HEK293 (cell line): ENCODE measurements around the gene ODAPH.
A peak's percentile ranks its signal among the peaks of the same experiment; 100 is the strongest.

Source experiments
- CTCF ChIA-PET: fragments of 350-600 bp; formaldehyde crosslinking; extraction: SDS; loops from one replicate; lab custom pipeline; 2021; ENCODE audit warnings: antibody characterized with exemption; lab: Yijun Ruan, JAX
- POLR2A ChIA-PET: fragments of 300-600 bp; formaldehyde crosslinking; extraction: SDS; loops from one replicate; lab custom pipeline; 2020; ENCODE audit warnings: antibody characterized with exemption, inconsistent platforms; lab: Yijun Ruan, JAX
- H3K27ac ChIP-seq: fragments of 200-500 bp; sonication (Bioruptor generic); 2 replicates; pipeline ENCODE4 v1.5.1; 2014; ENCODE audit warnings: low read depth, low read length, control low read depth, inconsistent platforms; ENCODE audit errors: extremely low read depth
- H3K36me3 ChIP-seq, 2 experiments: fragments of 200-500 bp in 1 of 2; sonication (Bioruptor generic) in 1 of 2; 1 replicate in 1 of 2; 2 replicates in 1 of 2; pipeline ENCODE4 v1.5.1; 2014 to 2017; ENCODE audit warnings: inconsistent platforms in 2 of 2, low read length in 2 of 2; ENCODE audit not compliant: control insufficient read depth in 2 of 2, insufficient read depth in 1 of 2
- H3K4me1 ChIP-seq: fragments of 200-500 bp; sonication (Bioruptor generic); 2 replicates; pipeline ENCODE4 v1.5.1; 2014; ENCODE audit warnings: mild to moderate bottlenecking, low read length, inconsistent platforms; ENCODE audit not compliant: control insufficient read depth, insufficient read depth
- H3K4me3 ChIP-seq: 2 replicates; pipeline ENCODE4 v1.5.1; 2011; ENCODE audit warnings: low read depth, mild to moderate bottlenecking, control low read depth, low read length, moderate library complexity
- H3K9me3 ChIP-seq: fragments of 200-500 bp; sonication (Bioruptor generic); 2 replicates; pipeline ENCODE4 v1.5.1; 2014; ENCODE audit warnings: low read depth, low read length, inconsistent platforms; ENCODE audit not compliant: control insufficient read depth, insufficient read depth
- BCL6B ChIP-seq: fragments of 450-650 bp; formaldehyde crosslinking; IDR thresholded peaks from 2 replicates; pipeline ENCODE4 v1.5.1; 2017; ENCODE audit warnings: missing biosample characterization, missing genetic modification characterization
- CTCF ChIP-seq: fragments of 450-650 bp; formaldehyde crosslinking; IDR thresholded peaks from 2 replicates; pipeline ENCODE4 v1.5.1; 2016; ENCODE audit warnings: missing biosample characterization, missing genetic modification characterization
- KLF17 ChIP-seq: fragments of 450-650 bp; formaldehyde crosslinking; IDR thresholded peaks from 2 replicates; pipeline ENCODE4 v1.5.1; 2016; ENCODE audit warnings: missing biosample characterization, missing genetic modification characterization
- KLF7 ChIP-seq: fragments of 450-650 bp; formaldehyde crosslinking; IDR thresholded peaks from 2 replicates; pipeline ENCODE4 v1.5.1; 2016; ENCODE audit warnings: missing biosample characterization, missing genetic modification characterization, borderline replicate concordance
- OVOL3 ChIP-seq: fragments of 450-650 bp; formaldehyde crosslinking; IDR thresholded peaks from 2 replicates; pipeline ENCODE4 v1.5.1; 2016; ENCODE audit warnings: missing biosample characterization, missing genetic modification characterization
- PATZ1 ChIP-seq: fragments of 450-650 bp; formaldehyde crosslinking; IDR thresholded peaks from 2 replicates; pipeline ENCODE4 v1.5.1; 2016; ENCODE audit warnings: missing biosample characterization, missing genetic modification characterization
- RBAK ChIP-seq: fragments of 450-650 bp; formaldehyde crosslinking; IDR thresholded peaks from 2 replicates; pipeline ENCODE4 v1.5.1; 2016; ENCODE audit warnings: missing biosample characterization, missing genetic modification characterization
- SCRT1 ChIP-seq: fragments of 450-650 bp; formaldehyde crosslinking; IDR thresholded peaks from 2 replicates; pipeline ENCODE4 v1.5.1; 2016; ENCODE audit warnings: missing biosample characterization, missing genetic modification characterization, borderline replicate concordance
- SCRT2 ChIP-seq: fragments of 450-650 bp; formaldehyde crosslinking; IDR thresholded peaks from 2 replicates; pipeline ENCODE4 v1.5.1; 2016; ENCODE audit warnings: missing biosample characterization, missing genetic modification characterization
- TRIM28 ChIP-seq: IDR thresholded peaks from 2 replicates; pipeline ENCODE4 v1.6.1; 2011; ENCODE audit warnings: low read length, control low read depth, borderline replicate concordance
- ZBTB10 ChIP-seq: fragments of 450-650 bp; formaldehyde crosslinking; IDR thresholded peaks from 2 replicates; pipeline ENCODE4 v1.5.1; 2016; ENCODE audit warnings: missing biosample characterization, missing genetic modification characterization
- ZBTB44 ChIP-seq: fragments of 450-650 bp; IDR thresholded peaks from 2 replicates; pipeline ENCODE4 v1.5.1; 2018; ENCODE audit warnings: missing biosample characterization, mild to moderate bottlenecking, missing genetic modification characterization
- ZBTB7A ChIP-seq: fragments of 450-650 bp; formaldehyde crosslinking; IDR thresholded peaks from 2 replicates; pipeline ENCODE4 v1.5.1; 2016; ENCODE audit warnings: low read depth, missing biosample characterization, missing genetic modification characterization
- ZFHX2 ChIP-seq: fragments of 450-650 bp; formaldehyde crosslinking; conservative IDR thresholded peaks from 2 replicates; pipeline ENCODE4 v1.5.1; 2016; ENCODE audit warnings: missing biosample characterization, missing genetic modification characterization
- ZIC2 ChIP-seq: fragments of 450-650 bp; formaldehyde crosslinking; IDR thresholded peaks from 2 replicates; pipeline ENCODE4 v1.5.1; 2016; ENCODE audit warnings: missing biosample characterization, missing genetic modification characterization
- ZNF121 ChIP-seq: fragments of 450-650 bp; formaldehyde crosslinking; IDR thresholded peaks from 2 replicates; pipeline ENCODE4 v1.5.1; 2016; ENCODE audit warnings: missing biosample characterization, missing genetic modification characterization
- ZNF140 ChIP-seq: fragments of 450-650 bp; formaldehyde crosslinking; IDR thresholded peaks from 2 replicates; pipeline ENCODE4 v1.5.1; 2016; ENCODE audit warnings: missing biosample characterization, missing genetic modification characterization
- ZNF174 ChIP-seq: fragments of 450-650 bp; formaldehyde crosslinking; IDR thresholded peaks from 2 replicates; pipeline ENCODE4 v1.5.0; 2017; ENCODE audit warnings: missing biosample characterization, mild to moderate bottlenecking, missing genetic modification characterization
- ZNF221 ChIP-seq: fragments of 450-650 bp; formaldehyde crosslinking; IDR thresholded peaks from 2 replicates; pipeline ENCODE4 v1.5.1; 2017; ENCODE audit warnings: missing biosample characterization, missing genetic modification characterization, borderline replicate concordance
- ZNF341 ChIP-seq: fragments of 450-650 bp; formaldehyde crosslinking; IDR thresholded peaks from 2 replicates; pipeline ENCODE4; 2016; ENCODE audit warnings: low read depth, missing biosample characterization, missing genetic modification characterization
- ZNF623 ChIP-seq: fragments of 450-650 bp; formaldehyde crosslinking; IDR thresholded peaks from 2 replicates; pipeline ENCODE4 v1.5.1; 2016; ENCODE audit warnings: missing biosample characterization, missing genetic modification characterization
- ZNF677 ChIP-seq: fragments of 450-650 bp; IDR thresholded peaks from 2 replicates; pipeline ENCODE4 v1.5.0; 2018; ENCODE audit warnings: missing biosample characterization, mild to moderate bottlenecking, missing genetic modification characterization, moderate library complexity
- ZNF701 ChIP-seq: fragments of 450-650 bp; formaldehyde crosslinking; IDR thresholded peaks from 2 replicates; pipeline ENCODE4 v1.5.1; 2016; ENCODE audit warnings: missing biosample characterization, missing genetic modification characterization
- ZNF830 ChIP-seq: fragments of 450-650 bp; IDR thresholded peaks from 2 replicates; pipeline ENCODE4 v1.5.0; 2018; ENCODE audit warnings: missing biosample characterization, missing genetic modification characterization, low read depth, mild to moderate bottlenecking, moderate library complexity
- ZNF843 ChIP-seq: fragments of 450-650 bp; formaldehyde crosslinking; IDR thresholded peaks from 2 replicates; pipeline ENCODE4 v1.5.1; 2016; ENCODE audit warnings: missing biosample characterization, missing genetic modification characterization
- ZSCAN16 ChIP-seq: fragments of 450-650 bp; formaldehyde crosslinking; IDR thresholded peaks from 2 replicates; pipeline ENCODE4 v1.5.1; 2016; ENCODE audit warnings: missing biosample characterization, missing genetic modification characterization
- ZSCAN30 ChIP-seq: fragments of 450-650 bp; IDR thresholded peaks from 2 replicates; pipeline ENCODE4 v1.5.1; 2018; ENCODE audit warnings: missing biosample characterization, mild to moderate bottlenecking, missing genetic modification characterization, moderate library complexity

Gene ODAPH

GRCh38 chr4:75514131-75514948 is 41.5 kb upstream of the ODAPH start, which contains the start of the genes RCHY1 and THAP6:
Gene RCHY1 (minus strand): TSS chr4:75514403. CDS start chr4:75514286, 117 bp downstream.
Gene THAP6 (plus strand): TSS chr4:75514473. CDS start chr4:75515453, 980 bp downstream.
- H3K4me1 ChIP-seq = no peaks in the 10 kb centered on the region
- CTCF ChIA-PET = interaction anchor here (0.6 kb wide), 1 partner anchor 771 kb away, joined by 3 read pairs; no protein-coding TSS in a partner anchor
- no peaks in the 10 kb centered on the region for H3K9me3 ChIP-seq
- peaks cover 0 to 30% of the 10 kb centered on the region in 2 experiments; a peak in 2 of 3 replicates for H3K36me3 ChIP-seq
- H3K27ac ChIP-seq = peak within 1 kb of the TSS; percentile 75
- peak within 1 kb of the TSS; percentile 59 for H3K4me3 ChIP-seq
- POLR2A ChIA-PET = interaction anchor here (1.1 to 1.9 kb wide), 4 partner anchors 12 to 210 kb away, joined by 3 to 5 read pairs (median 4); partner anchors contain the start of gene USO1
- peak; percentile 13; the same call in 1 of the 2 replicates for TF ChIP-seq OVOL3 (tag by site-specific recombination)
- no peak for TF ChIP-seq ZNF121 (tag by site-specific recombination)
- TF ChIP-seq PATZ1 (tag by site-specific recombination) = peak; percentile 82
- TF ChIP-seq ZIC2 (tag by site-specific recombination) = no peak; the same call in 1 of the 2 replicates
- TF ChIP-seq SCRT2 (tag by site-specific recombination) = peak; percentile 20; the same call in 1 of the 2 replicates
- TF ChIP-seq TRIM28 = no peak; the same call in 1 of the 2 replicates
- peak; percentile 58; the same call in 1 of the 2 replicates for TF ChIP-seq KLF17 (tag by site-specific recombination)
- no peak for TF ChIP-seq ZNF830 (tag by site-specific recombination)
- TF ChIP-seq CTCF (tag by site-specific recombination) = no peak; the same call in 1 of the 2 replicates
- TF ChIP-seq ZNF221 (tag by site-specific recombination) = no peak
- no peak for TF ChIP-seq SCRT1 (tag by site-specific recombination)
- no peak for TF ChIP-seq ZNF623 (tag by site-specific recombination)
- TF ChIP-seq ZNF677 (tag by site-specific recombination) = no peak
- TF ChIP-seq ZSCAN30 (tag by site-specific recombination) = peak; percentile 46; the same call in 1 of the 2 replicates
- TF ChIP-seq ZNF341 (tag by site-specific recombination) = peak; percentile 89
- TF ChIP-seq ZSCAN16 (tag by site-specific recombination) = no peak
- no peak for TF ChIP-seq ZNF140 (tag by site-specific recombination)
- no peak for TF ChIP-seq ZNF701 (tag by site-specific recombination)
- 0 out of 2 replicates have a peak, but pooled peaks have one; percentile 44 for TF ChIP-seq ZBTB10
- TF ChIP-seq KLF7 (tag by site-specific recombination) = peak; percentile 53; the same call in 1 of the 2 replicates
- no peak for TF ChIP-seq ZNF843 (tag by site-specific recombination)
- TF ChIP-seq BCL6B (tag by site-specific recombination) = no peak
- TF ChIP-seq ZNF174 = no peak
- TF ChIP-seq ZFHX2 (tag by site-specific recombination) = no peak; the same call in 1 of the 2 replicates
- TF ChIP-seq ZBTB44 (tag by site-specific recombination) = no peak
- no peak for TF ChIP-seq RBAK (tag by site-specific recombination)
- TF ChIP-seq ZBTB7A = no peak
